Occipital lobe (tissue), 2 donors: ENCODE measurements around the gene LCE7A. TPM values are rescaled to one million over a fixed set of nuclear protein-coding genes. Genes with fewer than 3 reads are reported as not detected.
A peak's percentile ranks its signal among the peaks of the same experiment; 100 is the strongest.

Experiments used
- DNase-seq: peaks from one replicate; lab custom pipeline; 2025; lab: John Stamatoyannopoulos, UW
- total RNA-seq: library from RNA; depleted of rRNA; stranded (reverse); fragments of >200 nt; gene quantifications from one replicate; pipeline ENCODE4 v1.2.3, GENCODE V29; 2014

LCE7A gene
- total RNA-seq: not detected

DNA sequence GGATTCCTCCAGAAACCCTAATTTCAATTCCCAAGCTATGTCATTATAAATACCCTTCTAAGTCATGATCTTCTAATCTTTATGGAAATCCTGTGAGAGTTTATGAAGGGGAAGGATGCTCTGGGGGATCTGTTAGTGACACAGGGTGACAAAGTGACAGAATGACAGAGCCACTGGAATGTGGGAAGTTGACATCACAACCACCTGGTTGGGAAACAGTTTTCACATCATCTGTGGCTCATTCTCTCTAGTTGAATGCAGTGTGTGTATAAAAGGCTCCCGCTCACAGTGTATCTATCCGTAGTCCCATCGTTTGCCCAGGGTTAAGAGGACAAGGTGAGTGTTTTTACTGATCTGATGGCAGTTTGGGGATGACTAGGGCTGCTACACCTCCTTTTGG, at the start of gene LCE7A:
LCE7A (plus strand) TSS at position 301 of the 400 bp plus-strand sequence. CDS start 702 bp downstream, outside the sequence.
- DNase-seq: no peak

DNA sequence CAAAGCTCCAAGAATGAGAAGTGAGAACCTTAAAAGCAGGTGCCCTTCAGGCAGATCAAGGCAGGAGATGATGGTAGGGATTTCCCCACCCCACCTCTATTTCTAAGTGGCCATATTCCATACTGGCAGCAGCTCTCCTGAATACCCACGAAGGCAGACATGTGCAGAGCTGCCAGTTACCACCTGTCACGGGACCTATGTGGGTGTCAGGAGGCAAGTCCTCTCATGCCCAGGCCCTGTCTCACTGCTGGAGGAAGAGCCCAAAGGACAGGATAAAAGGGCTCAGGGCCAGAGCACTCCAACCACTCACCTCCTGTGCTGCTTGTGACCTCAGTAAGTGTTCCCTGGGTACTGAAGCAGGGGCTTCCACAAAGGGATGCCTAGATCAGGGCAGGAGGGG, 48.7 kb upstream of the LCE7A start:
- DNase-seq: no peak

DNA sequence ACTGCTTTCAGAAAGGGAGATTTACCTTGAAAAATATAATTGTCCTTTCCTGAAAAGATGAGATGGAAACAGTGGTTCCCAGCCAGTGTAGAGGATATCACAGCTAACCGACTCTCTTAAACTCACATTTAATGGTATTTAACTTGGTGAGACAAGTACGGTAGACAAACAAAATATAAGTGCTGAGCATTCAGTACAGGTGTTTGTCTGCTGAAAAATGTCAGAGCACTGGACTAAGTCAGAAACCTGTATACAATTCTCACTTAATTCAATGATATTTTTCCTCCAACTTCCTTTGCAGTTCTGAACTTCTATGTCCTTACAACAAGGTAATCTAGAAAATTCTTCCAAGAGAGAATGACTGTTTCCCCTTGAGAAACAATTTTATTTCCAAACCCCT, 48.1 kb upstream of the LCE7A start, which contains the start of gene LCE1B:
LCE1B (plus strand) TSS at position 301 of the 400 bp plus-strand sequence. CDS start 476 bp downstream, outside the sequence.
- no peak for DNase-seq

DNA sequence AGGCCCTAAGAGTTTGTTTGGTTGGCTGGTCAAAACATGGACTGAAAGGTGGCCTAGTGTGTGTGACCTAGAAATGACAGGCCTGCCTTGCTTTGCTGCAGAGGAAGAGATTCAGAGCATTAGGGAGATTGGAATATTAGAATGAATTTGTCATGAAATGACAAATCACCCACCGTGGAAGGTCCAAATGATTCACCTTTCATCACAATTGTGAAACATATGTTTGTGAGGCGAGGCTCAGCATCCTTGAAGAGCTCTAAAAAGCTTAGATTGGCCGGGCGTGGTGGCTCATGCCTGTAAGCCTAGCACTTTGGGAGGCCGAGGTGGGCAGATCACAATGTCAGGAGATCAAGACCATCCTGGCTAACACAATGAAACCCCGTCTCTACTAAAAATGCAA, 42.5 kb upstream of the LCE7A start:
- no peak for DNase-seq

DNA sequence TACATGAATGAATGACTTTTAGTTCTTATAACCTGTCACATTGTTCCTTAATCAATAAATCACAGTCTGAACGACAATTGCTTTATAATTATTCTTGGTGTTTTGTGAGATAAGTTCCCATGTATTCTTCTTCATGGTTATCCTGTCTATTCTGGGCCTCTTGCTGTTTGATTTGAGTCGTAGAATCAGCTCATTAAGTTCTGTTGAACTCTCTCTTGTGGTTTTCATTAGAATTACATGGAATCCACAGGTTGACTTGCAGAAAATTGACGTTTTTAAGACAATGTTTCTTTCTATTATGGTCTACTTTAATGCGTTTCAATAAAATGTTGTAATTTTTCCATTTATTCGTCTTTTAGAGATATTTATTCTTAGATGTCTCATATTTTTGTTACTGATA, 36.5 kb upstream of the LCE7A start:
- DNase-seq: no peak

DNA sequence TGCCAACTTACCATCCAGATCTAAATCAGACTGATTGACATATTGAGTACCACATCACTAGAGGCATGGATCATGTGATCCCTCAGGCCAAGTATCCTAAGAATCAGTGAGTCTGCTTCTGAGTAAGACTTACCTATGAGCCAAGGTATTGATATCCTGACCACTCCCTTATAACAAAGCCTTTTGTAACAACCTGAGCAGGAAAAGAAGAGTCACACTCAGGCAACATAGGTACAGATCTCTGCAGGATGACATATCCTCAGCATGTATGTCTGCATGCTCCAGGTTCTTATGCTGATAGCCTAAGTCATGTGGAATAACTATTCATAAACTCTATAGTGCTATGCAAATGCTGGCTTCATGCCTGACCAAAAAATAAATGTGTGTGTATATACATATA, 34.8 kb upstream of the LCE7A start:
- DNase-seq: no peak

- DNase-seq: no peak
These were observed 32.6 kb upstream of the LCE7A start, which contains the start of gene LCE1A for GRCh38 chr1:152827173-152827572. Gene LCE1A, plus strand, starts transcription at chr1:152827473. Its CDS starts 0 bp downstream, at chr1:152827473.

DNA sequence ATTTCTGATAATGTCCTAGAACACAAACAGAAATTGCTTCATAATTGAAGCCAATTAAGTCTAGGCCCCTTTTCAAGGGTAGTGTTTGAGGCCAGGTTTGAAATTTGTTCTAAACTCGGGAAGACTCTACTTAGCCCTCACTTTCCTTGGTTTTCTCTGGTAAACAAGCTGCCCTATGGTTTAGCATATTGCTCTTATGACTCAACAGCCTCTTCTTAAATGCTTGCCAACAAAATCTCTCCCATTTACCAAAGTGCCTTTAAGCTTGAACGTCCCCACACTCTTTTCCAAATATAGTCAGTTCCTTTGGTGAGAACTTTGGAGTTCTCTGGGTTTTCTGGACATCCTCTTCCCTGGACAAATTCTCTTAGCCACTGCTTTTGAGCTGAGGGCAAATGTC, 22.9 kb upstream of the LCE7A start:
- DNase-seq: no peak

- DNase-seq: no peak
These were observed 17.2 kb upstream of the LCE7A start, which contains the start of gene LCE6A for GRCh38 chr1:152842556-152842955. Gene LCE6A, plus strand, starts transcription at chr1:152842856. Its CDS starts 665 bp downstream, at chr1:152843521.

DNA sequence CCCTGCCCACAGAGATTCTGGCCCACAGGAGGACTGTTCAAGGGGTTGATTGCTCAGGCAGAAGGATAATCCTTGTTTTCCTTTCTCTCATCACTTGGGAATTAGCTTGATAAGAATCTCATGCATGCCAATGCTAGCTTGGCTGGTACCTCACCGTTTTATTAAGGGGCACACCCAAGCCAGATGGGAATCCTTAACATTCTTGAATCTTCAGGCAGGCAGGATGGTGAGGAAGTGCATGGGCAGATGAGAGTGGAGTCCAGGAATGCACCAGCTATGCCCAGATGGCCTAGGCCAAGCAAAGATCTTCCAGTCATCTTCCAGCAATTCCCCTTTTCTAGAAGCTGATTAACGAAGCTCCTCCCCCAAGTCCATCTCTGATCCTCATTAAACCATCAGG, 4.1 kb upstream of the LCE7A start:
- no peak for DNase-seq

- DNase-seq: no peak
These were observed 1.7 kb upstream of the LCE7A start for GRCh38 chr1:152858062-152858461.

- DNase-seq: no peak
These were observed 333 bp downstream of the LCE7A start for GRCh38 chr1:152860129-152860528.

GRCh38 chr1:152861374-152861773, 1.6 kb downstream of the LCE7A start:
- DNase-seq: no peak

- no peak for DNase-seq
These were observed 4.6 kb downstream of the LCE7A start for GRCh38 chr1:152864443-152864842.

DNA sequence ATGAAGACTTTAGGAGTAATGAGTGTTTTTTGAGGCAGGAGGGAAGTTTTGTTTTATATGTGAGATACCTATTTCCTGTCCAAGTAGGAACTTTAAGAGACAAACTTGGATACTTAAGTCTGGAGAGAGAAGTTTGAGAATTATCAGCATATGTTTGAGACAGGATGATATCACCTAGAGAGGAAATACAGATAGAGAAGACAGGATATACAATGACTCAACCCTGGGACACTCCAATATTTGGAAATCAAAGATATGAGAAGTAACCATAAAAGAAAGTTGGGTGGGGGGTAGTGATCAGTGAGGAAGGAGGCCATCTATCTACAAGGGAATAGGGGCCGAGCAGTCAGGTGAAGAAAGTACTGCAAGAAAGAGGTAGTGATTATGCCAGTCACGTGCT, 6.5 kb downstream of the LCE7A start:
- no peak for DNase-seq

GRCh38 chr1:152869808-152870419, 10.1 kb downstream of the LCE7A start:
- peak; percentile 9 for DNase-seq

- DNase-seq: no peak
These were observed 11.3 kb downstream of the LCE7A start for GRCh38 chr1:152870831-152871730.

DNA sequence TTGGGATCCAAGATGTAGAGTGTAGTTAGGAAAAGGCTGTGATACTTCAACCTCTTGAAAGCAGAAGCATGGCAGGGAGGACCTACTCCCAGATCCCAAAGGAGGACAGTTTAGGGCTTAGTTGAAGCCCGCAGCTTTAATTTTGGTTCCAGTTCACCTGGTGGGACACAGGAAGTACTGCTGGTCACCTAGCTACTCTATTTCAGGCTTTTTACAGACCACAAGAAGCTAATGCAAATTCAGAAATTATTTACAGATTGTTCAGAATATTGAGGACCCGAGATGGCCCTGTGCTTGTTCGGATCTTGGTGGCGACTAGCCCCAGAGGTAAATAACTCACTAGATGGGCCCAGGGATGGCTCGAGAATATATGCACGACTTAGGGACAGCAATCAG, 11.9 kb downstream of the LCE7A start:
- no peak for DNase-seq

DNA sequence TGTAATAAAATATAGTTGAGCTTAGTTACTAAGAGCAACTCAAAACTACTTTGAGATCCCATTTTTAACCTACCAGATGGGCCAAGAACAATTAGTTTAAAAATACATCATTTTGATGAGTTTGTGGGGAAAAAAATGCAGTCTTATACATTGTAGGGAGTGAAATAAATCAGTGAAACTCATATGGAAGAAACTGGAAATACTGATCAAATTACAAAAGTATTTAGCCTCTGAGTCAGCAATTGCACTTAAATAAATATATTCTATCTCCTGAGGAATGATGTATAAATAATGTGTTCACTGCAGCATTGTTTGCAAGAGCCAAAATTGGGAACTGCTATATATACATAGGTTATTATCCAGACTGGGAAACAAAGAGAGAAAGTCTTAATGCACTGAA, 13.7 kb downstream of the LCE7A start:
- no peak for DNase-seq

- no peak for DNase-seq
These were observed 17.0 kb downstream of the LCE7A start for GRCh38 chr1:152876827-152877226.

GRCh38 chr1:152878042-152878441, 18.2 kb downstream of the LCE7A start, which contains the start of gene SMCP:
Gene SMCP, plus strand, starts transcription at chr1:152878322. Its CDS starts 6,101 bp downstream, at chr1:152884423.
- DNase-seq: no peak

DNA sequence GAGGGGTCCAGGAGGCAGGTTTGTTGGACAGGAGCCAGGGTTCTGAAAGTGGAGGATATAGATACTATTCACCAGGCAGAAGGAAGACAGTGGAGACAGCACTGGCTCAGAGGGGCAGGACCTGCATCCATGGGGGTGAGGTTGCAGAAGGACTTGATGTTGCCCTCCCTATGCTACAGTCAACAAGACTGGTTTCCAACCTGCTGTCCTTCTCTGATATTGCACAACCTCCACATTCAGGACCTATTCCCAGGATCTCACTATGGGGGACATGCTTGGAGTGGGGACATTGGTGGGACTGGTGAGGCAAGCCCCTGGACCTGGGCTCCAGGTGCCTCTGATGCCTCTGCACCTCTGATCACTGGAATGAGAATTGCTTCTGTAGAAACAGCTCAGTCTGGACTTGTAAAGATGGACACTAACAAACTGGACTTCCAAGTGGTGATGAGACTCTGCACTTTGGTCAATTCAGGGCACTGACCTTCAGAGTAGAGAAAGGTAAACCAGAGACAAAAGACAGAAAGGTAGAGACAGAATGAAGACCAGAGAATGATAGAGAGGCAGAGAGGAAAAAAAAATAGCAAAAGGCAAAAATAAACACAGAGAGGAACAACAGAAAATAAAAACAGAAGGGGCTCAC, 19.9 kb downstream of the LCE7A start:
- DNase-seq: no peak
